ENCODE results near the gene SDK1. TPM values are rescaled to one million over a fixed set of nuclear protein-coding genes. Genes with fewer than 3 reads are reported as not detected.

The SDK1 gene
- total RNA-seq, 1 donor from 2014 or later = 16.7 TPM

DNA sequence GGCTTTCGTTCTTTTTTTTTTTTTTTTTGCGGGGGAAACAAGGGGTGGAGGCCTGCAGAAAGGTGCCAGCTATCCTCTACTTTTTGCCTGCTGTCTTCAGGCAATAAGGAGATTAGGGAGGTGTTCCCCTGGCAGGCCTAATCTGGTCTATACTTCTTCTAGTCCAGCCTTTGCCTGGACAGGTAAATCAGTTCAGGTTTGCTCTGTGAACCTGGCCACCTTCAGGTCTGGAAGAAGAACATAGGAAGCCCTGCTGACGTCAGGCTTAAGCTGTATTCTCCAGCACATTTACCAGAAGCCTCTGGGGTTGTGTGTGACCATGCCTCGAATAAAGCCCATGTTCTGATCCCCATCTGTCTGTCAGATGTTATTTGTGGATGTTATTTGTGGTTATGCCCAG, 115.4 kb downstream of the SDK1 start:
- no peaks in the 10 kb centered on the region for H3K36me3 ChIP-seq
- peaks cover 11% of the 10 kb centered on the region for H3K4me1 ChIP-seq
- H3K27me3 ChIP-seq = no peaks in the 10 kb centered on the region
- DNase-seq (ENCODE audit: extremely low spot score in 2 of 2) = no peak
- no peaks in the 10 kb centered on the region for H3K9me3 ChIP-seq
- intact Hi-C loops (cut with DNase I) = no loop called here
- no peak overlapping the region for H3K27ac ChIP-seq
- TF ChIP-seq POLR2AphosphoS5 (IDR thresholded peaks at IDR 0.05; ENCODE audit: insufficient read depth in 1 of 2, low read depth in 1 of 2) (no peak), POLR2A (IDR thresholded peaks at IDR 0.05) (no peak), CTCF (IDR thresholded peaks at IDR 0.05) (no peak)
- no peak overlapping the region for H3K4me3 ChIP-seq

DNA sequence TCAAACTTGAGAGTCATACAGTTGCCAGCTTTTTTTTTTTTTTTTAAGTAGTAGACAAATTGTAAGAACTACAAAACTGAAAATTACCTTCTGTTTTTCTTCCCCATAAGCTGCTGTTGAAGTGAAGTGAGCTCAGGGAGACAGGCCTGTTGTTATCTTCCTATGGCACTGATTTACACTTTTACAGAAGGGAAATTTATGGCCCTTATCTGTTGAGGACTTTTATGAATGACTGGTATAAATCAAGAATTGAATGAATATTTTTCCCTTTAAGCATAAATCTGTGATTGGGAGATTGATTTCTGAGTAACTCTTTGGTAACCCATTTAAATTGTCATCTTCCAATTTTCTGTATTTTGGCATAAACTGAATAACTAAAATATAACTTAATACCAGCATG, 124.0 kb downstream of the SDK1 start:
- Histone ChIP-seq H3K4me3 (no peak overlapping the region), H3K27me3 (no peaks in the 10 kb centered on the region), H3K4me1 (no peaks in the 10 kb centered on the region), H3K36me3 (no peaks in the 10 kb centered on the region), H3K27ac (no peak overlapping the region), H3K9me3 (no peaks in the 10 kb centered on the region)
- TF ChIP-seq POLR2AphosphoS5 (IDR thresholded peaks at IDR 0.05; ENCODE audit: insufficient read depth in 1 of 2, low read depth in 1 of 2) = no peak
- no peak for TF ChIP-seq CTCF (IDR thresholded peaks at IDR 0.05)
- no peak for TF ChIP-seq POLR2A (IDR thresholded peaks at IDR 0.05)
- no peak for DNase-seq (ENCODE audit: extremely low spot score in 2 of 2)
- intact Hi-C loops (cut with DNase I) = no loop called here

DNA sequence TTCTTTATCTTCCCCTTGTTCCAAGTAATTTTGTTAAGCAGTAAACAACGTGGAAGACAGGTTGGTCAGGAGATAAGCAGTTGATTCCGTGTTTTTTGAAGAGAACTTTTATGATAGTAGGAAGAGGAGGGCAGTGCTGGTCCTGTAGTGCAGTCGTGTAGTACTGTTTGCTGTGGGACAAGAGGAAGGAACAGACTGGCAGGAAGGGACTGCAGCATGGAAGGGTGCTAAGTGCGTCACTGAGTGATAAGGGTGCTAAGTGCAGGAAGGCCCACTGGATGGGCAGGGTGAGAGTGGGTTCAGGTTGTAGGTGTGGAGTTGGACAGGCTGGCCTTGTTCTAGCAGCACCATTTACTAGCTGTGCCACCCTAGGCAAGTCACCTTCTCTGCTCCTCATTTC, 125.0 kb downstream of the SDK1 start:
- Histone ChIP-seq H3K27me3 (no peaks in the 10 kb centered on the region), H3K36me3 (no peaks in the 10 kb centered on the region), H3K4me1 (no peaks in the 10 kb centered on the region), H3K4me3 (no peak overlapping the region), H3K27ac (no peak overlapping the region), H3K9me3 (no peaks in the 10 kb centered on the region)
- TF ChIP-seq CTCF (IDR thresholded peaks at IDR 0.05) (no peak), POLR2AphosphoS5 (IDR thresholded peaks at IDR 0.05; ENCODE audit: insufficient read depth in 1 of 2, low read depth in 1 of 2) (no peak), POLR2A (IDR thresholded peaks at IDR 0.05) (no peak)
- intact Hi-C loops (cut with DNase I) = no loop called here
- no peak for DNase-seq (ENCODE audit: extremely low spot score in 2 of 2)

- Histone ChIP-seq H3K36me3 (no peaks in the 10 kb centered on the region), H3K27me3 (no peaks in the 10 kb centered on the region), H3K4me1 (no peaks in the 10 kb centered on the region), H3K9me3 (no peaks in the 10 kb centered on the region), H3K4me3 (no peak overlapping the region), H3K27ac (no peak overlapping the region)
- no peak for TF ChIP-seq CTCF (IDR thresholded peaks at IDR 0.05)
- DNase-seq (ENCODE audit: extremely low spot score in 2 of 2) = no peak
- intact Hi-C loops (cut with DNase I) = no loop called here
Measured at GRCh38 chr7:3427957-3428356, 126.9 kb downstream of the SDK1 start.

DNA sequence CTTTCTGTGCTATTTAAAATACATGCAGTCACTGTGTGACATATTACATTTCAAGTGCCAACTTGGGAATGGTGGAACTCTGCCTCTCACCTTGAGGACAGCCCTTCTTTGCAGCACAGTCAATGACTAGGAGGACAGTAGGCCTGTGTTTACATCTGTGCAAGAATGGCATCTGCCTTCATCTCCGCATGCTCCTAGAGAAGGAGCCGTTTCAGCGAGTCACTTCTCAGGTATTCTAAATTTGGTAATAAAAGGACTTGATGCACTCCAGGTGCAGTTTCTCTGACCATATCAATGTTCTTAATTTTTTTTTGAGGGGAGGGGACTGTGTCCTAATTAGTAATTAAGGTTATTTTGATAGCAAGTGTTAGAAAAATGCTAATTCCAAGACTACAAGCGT, 128.9 kb downstream of the SDK1 start:
- H3K9me3 ChIP-seq = no peaks in the 10 kb centered on the region
- intact Hi-C loops (cut with DNase I) = no loop called here
- TF ChIP-seq POLR2A (IDR thresholded peaks at IDR 0.05) (no peak), CTCF (IDR thresholded peaks at IDR 0.05) (no peak), POLR2AphosphoS5 (IDR thresholded peaks at IDR 0.05; ENCODE audit: insufficient read depth in 1 of 2, low read depth in 1 of 2) (no peak)

More for the DNA sequence above, 128.9 kb downstream of the SDK1 start:
- no peaks in the 10 kb centered on the region for H3K4me1 ChIP-seq
- H3K27ac ChIP-seq = no peak overlapping the region
- no peaks in the 10 kb centered on the region for H3K27me3 ChIP-seq
- DNase-seq (ENCODE audit: extremely low spot score in 2 of 2) = no peak
- no peak overlapping the region for H3K4me3 ChIP-seq
- no peaks in the 10 kb centered on the region for H3K36me3 ChIP-seq

All from vagina (tissue), 2 donors.